ENCODE data around the gene GNGT2. TPM values are rescaled to one million over a fixed set of nuclear protein-coding genes. Genes with fewer than 3 reads are reported as not detected.
A peak's percentile ranks its signal among the peaks of the same experiment; 100 is the strongest.

The GNGT2 gene
- total RNA-seq, 1 donor from 2014 or later: not detected

DNA sequence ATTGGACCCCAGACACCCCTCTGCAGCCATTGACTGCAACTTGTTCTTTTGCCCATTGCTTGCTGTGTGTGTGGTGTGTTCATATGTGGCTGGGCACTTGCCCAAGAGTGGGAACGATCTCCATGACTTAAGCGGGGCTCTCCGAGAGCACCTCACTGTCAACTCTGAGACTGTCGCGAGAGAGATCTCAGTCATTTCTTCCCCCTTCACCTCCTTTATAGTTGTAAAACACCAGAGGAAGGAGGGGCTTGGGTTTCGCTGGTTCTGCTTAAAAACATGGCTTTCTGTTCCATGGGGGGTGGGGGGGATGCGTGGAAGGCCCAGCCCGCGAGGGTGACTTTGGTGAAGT is 12.8 kb upstream of the GNGT2 start:
- no peak for DNase-seq (ENCODE audit: low spot score)
- no peaks in the 10 kb centered on the region for H3K36me3 ChIP-seq
- H3K4me3 ChIP-seq: peak overlapping the region; percentile 39
- peaks cover 7% of the 10 kb centered on the region for H3F3A ChIP-seq (ENCODE audit: low read depth)
- H3K9ac ChIP-seq: no peak overlapping the region
- peaks cover 7% of the 10 kb centered on the region for H3K4me1 ChIP-seq
- TF ChIP-seq EZH2phosphoT487 (IDR thresholded peaks at IDR 0.05) (no peak), EZH2 (IDR thresholded peaks at IDR 0.05) (no peak)
- TF ChIP-seq, protein P1, sequence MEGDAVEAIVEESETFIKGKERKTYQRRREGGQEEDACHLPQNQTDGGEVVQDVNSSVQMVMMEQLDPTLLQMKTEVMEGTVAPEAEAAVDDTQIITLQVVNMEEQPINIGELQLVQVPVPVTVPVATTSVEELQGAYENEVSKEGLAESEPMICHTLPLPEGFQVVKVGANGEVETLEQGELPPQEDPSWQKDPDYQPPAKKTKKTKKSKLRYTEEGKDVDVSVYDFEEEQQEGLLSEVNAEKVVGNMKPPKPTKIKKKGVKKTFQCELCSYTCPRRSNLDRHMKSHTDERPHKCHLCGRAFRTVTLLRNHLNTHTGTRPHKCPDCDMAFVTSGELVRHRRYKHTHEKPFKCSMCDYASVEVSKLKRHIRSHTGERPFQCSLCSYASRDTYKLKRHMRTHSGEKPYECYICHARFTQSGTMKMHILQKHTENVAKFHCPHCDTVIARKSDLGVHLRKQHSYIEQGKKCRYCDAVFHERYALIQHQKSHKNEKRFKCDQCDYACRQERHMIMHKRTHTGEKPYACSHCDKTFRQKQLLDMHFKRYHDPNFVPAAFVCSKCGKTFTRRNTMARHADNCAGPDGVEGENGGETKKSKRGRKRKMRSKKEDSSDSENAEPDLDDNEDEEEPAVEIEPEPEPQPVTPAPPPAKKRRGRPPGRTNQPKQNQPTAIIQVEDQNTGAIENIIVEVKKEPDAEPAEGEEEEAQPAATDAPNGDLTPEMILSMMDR (IDR thresholded peaks at IDR 0.05): no peak
- no peak overlapping the region for H3K27ac Mint-ChIP-seq
- H2AFZ ChIP-seq (replicated peaks): no peak overlapping the region
- no peaks in the 10 kb centered on the region for H3K9me3 ChIP-seq (ENCODE audit: low read depth)
- H3K4me3 Mint-ChIP-seq: peak overlapping the region; percentile 80
- H3K9me3 Mint-ChIP-seq: no peaks in the 10 kb centered on the region
- H3K27ac ChIP-seq: no peak overlapping the region
- H3K27me3 Mint-ChIP-seq (ENCODE audit: insufficient read depth, low read depth): peaks cover 51% of the 10 kb centered on the region
- peaks cover 69% of the 10 kb centered on the region for H3K27me3 ChIP-seq
- peaks cover 9% of the 10 kb centered on the region for H4K20me1 ChIP-seq (ENCODE audit: low read depth)
- peak overlapping the region; percentile 80 for H3K4me2 ChIP-seq
- peaks cover 7% of the 10 kb centered on the region for H3K4me1 Mint-ChIP-seq
- no peaks in the 10 kb centered on the region for H3K79me2 ChIP-seq (ENCODE audit: low read depth)
- no peaks in the 10 kb centered on the region for H3K36me3 Mint-ChIP-seq

DNA sequence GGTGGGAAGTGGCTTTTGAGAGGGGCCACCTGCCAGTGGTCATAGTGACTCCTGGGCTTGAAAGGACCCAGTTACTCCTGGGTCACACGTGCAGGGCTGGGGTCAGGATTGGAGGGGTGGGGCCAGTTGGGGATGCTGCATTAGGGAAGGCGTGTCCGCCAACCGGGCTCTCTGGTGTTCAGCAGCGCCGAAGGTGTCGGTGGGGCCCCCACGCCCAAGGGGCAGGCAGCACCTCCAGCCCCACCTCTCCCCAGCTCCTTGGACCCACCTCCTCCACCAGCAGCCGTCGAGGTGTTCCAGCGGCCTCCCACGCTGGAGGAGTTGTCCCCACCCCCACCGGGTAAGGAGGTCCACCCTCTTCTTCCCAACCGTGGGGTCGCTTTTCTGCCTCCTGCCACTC is 9.6 kb upstream of the GNGT2 start:
- DNase-seq (ENCODE audit: low spot score): no peak
- Mint-ChIP-seq H3K9me3 (no peaks in the 10 kb centered on the region), H3K27me3 (ENCODE audit: insufficient read depth, low read depth) (peaks cover 28% of the 10 kb centered on the region), H3K4me1 (peaks cover 7% of the 10 kb centered on the region), H3K4me3 (no peak overlapping the region), H3K27ac (no peak overlapping the region), H3K36me3 (no peaks in the 10 kb centered on the region)
- Histone ChIP-seq H3K27ac (no peak overlapping the region), H3K4me1 (peaks cover 7% of the 10 kb centered on the region), H3F3A (ENCODE audit: low read depth) (no peaks in the 10 kb centered on the region), H3K36me3 (no peaks in the 10 kb centered on the region), H3K4me3 (no peak overlapping the region), H2AFZ (replicated peaks) (no peak overlapping the region), H3K9me3 (ENCODE audit: low read depth) (no peaks in the 10 kb centered on the region), H3K27me3 (peaks cover 38% of the 10 kb centered on the region), H3K9ac (no peak overlapping the region), H4K20me1 (ENCODE audit: low read depth) (peaks cover 5% of the 10 kb centered on the region), H3K4me2 (no peak overlapping the region), H3K79me2 (ENCODE audit: low read depth) (no peaks in the 10 kb centered on the region)
- TF ChIP-seq, protein P1 (IDR thresholded peaks at IDR 0.05): no peak
- TF ChIP-seq EZH2 (IDR thresholded peaks at IDR 0.05): no peak
- TF ChIP-seq EZH2phosphoT487 (IDR thresholded peaks at IDR 0.05): no peak

DNA sequence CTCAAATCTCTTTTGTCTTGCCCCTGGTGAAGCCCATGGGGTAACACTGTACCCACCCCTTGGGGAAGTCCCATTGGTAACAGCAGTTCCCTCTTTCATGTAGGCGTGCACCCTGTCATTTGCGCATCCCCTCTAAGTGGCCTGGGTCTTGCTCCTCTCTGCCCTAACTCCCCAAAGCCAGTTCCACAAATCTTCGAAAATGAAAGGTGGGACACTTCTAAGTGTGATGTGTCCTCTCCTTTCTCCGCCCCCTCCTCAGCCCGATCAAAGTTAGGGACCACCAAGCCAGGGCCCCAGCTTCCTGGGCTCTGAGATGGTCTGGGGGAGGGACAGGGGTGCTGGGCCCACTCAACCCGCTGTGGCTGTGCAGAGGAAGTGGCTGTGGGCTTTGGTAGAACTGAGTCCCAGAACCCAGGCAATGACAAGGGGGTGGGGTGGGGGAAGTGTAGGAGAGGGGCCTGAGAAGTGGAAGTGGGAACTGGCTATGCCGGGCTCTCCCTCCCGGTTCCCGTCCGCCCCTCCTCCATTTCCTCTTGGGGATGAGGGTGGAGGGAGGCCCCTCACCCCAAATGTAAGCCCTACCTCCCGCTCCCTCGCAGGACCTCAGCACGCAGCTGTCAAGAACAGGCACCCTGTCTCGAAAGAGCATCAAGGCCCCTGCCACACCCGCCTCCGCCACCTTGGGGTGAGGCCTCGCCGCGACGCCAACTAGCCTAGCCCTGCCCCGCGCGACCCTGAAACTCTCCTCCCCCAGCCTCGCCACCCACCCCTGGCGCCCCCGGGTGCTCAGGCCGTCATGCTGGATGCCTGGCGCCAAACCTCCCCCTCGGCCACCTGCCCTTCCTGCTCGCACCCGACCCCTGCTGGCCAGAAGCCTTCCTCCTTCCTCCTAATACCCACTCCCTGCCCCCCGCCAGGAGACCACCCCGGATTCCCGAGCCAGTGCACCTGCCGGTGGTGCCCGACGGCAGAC is 8.9 kb upstream of the GNGT2 start:
- no peak for DNase-seq (ENCODE audit: low spot score)
- Histone ChIP-seq H3K9me3 (ENCODE audit: low read depth) (no peaks in the 10 kb centered on the region), H3K4me2 (no peak overlapping the region), H3K27me3 (peaks cover 30% of the 10 kb centered on the region), H3K9ac (no peak overlapping the region), H3K4me3 (no peak overlapping the region), H3K36me3 (no peaks in the 10 kb centered on the region), H3K27ac (no peak overlapping the region), H3K4me1 (peaks cover 1% of the 10 kb centered on the region), H3K79me2 (ENCODE audit: low read depth) (no peaks in the 10 kb centered on the region), H2AFZ (replicated peaks) (no peak overlapping the region), H3F3A (ENCODE audit: low read depth) (no peaks in the 10 kb centered on the region), H4K20me1 (ENCODE audit: low read depth) (peaks cover 3% of the 10 kb centered on the region)
- H3K4me1 Mint-ChIP-seq: peaks cover 7% of the 10 kb centered on the region
- no peak overlapping the region for H3K4me3 Mint-ChIP-seq
- H3K27ac Mint-ChIP-seq: no peak overlapping the region
- TF ChIP-seq EZH2phosphoT487 (IDR thresholded peaks at IDR 0.05) (no peak), EZH2 (IDR thresholded peaks at IDR 0.05) (no peak)
- TF ChIP-seq, protein P1 (IDR thresholded peaks at IDR 0.05): peak; percentile 30
- no peaks in the 10 kb centered on the region for H3K36me3 Mint-ChIP-seq
- peaks cover 24% of the 10 kb centered on the region for H3K27me3 Mint-ChIP-seq (ENCODE audit: insufficient read depth, low read depth)
- H3K9me3 Mint-ChIP-seq: no peaks in the 10 kb centered on the region

All from neural progenitor cell (in vitro differentiated cells).